Trophoblast cell (in vitro differentiated cells and primary cell): Measurements from ENCODE around the gene RPTOR.

Experiments used
- DNase-seq, 2 donors: peaks; one replicate each; pipeline ENCODE4 v3.0.0-alpha.2; 2016
- H2AFZ ChIP-seq: 2 replicates; pipeline ENCODE4 v1.6.1; 2013; ENCODE audit warnings: low read length, moderate library complexity, mild to moderate bottlenecking; ENCODE audit not compliant: insufficient read depth, poor library complexity
- H2AK5ac ChIP-seq: 2 replicates; pipeline ENCODE4 v1.6.1; 2013; ENCODE audit warnings: mild to moderate bottlenecking, low read length
- H2BK120ac ChIP-seq: 2 replicates; pipeline ENCODE4 v1.6.1; 2013; ENCODE audit warnings: low read length, mild to moderate bottlenecking, moderate library complexity; ENCODE audit not compliant: insufficient read depth, poor library complexity
- H2BK12ac ChIP-seq: 2 replicates; pipeline ENCODE4 v1.6.1; 2013; ENCODE audit warnings: mild to moderate bottlenecking, low read length, moderate library complexity
- H2BK5ac ChIP-seq: 2 replicates; pipeline ENCODE4 v1.6.1; 2013; ENCODE audit warnings: low read length, low read depth, moderate library complexity, mild to moderate bottlenecking; ENCODE audit not compliant: poor library complexity
- H3K14ac ChIP-seq: 2 replicates; pipeline ENCODE4 v1.6.1; 2013; ENCODE audit warnings: mild to moderate bottlenecking, low read length
- H3K18ac ChIP-seq: 2 replicates; pipeline ENCODE4 v1.6.1; 2013; ENCODE audit warnings: mild to moderate bottlenecking, low read length
- H3K23ac ChIP-seq: 2 replicates; pipeline ENCODE4 v1.6.1; 2013; ENCODE audit warnings: low read length
- H3K27ac ChIP-seq: 2 replicates; pipeline ENCODE4 v1.5.1; 2013; ENCODE audit warnings: low read depth, mild to moderate bottlenecking, inconsistent platforms, low read length, moderate library complexity
- H3K27me3 ChIP-seq: 2 replicates; pipeline ENCODE4 v1.6.1; 2013; ENCODE audit warnings: inconsistent platforms, mild to moderate bottlenecking, low read length, moderate library complexity; ENCODE audit not compliant: insufficient read depth
- H3K36me3 ChIP-seq, 2 experiments: 1 replicate in 1 of 2; 2 replicates in 1 of 2; pipeline ENCODE4 v1.6.1; 2013; ENCODE audit warnings: low read length in 2 of 2, mild to moderate bottlenecking in 2 of 2, moderate library complexity in 1 of 2; ENCODE audit not compliant: insufficient read depth in 2 of 2, control insufficient read depth in 1 of 2
- H3K4ac ChIP-seq: 2 replicates; pipeline ENCODE4 v1.6.1; 2013; ENCODE audit warnings: low read depth, mild to moderate bottlenecking, low read length, moderate library complexity
- H3K4me1 ChIP-seq, 2 experiments: 1 replicate in 1 of 2; 2 replicates in 1 of 2; pipeline ENCODE4 v1.6.1; 2013; ENCODE audit warnings: low read length in 2 of 2, mild to moderate bottlenecking in 2 of 2, moderate library complexity in 1 of 2; ENCODE audit not compliant: insufficient read depth in 2 of 2, control insufficient read depth in 1 of 2
- H3K4me2 ChIP-seq: 2 replicates; pipeline ENCODE4 v1.6.1; 2013; ENCODE audit warnings: inconsistent platforms, mild to moderate bottlenecking, low read length, moderate library complexity
- H3K4me3 ChIP-seq: 2 replicates; pipeline ENCODE4 v1.5.1; 2013; ENCODE audit warnings: mild to moderate bottlenecking, low read depth, low read length, inconsistent platforms
- H3K79me1 ChIP-seq: one replicate; pipeline ENCODE4 v1.6.1; 2013; ENCODE audit warnings: low read length
- H3K79me2 ChIP-seq: 2 replicates; pipeline ENCODE4 v1.6.1; 2013; ENCODE audit warnings: low read length, mild to moderate bottlenecking; ENCODE audit not compliant: control insufficient read depth, insufficient read depth, poor library complexity
- H3K9ac ChIP-seq: 2 replicates; pipeline ENCODE4 v1.6.1; 2013; ENCODE audit warnings: mild to moderate bottlenecking, low read length
- H3K9me3 ChIP-seq: 2 replicates; pipeline ENCODE4 v1.6.1; 2013; ENCODE audit warnings: low read depth, mild to moderate bottlenecking, control low read depth, inconsistent platforms, low read length; ENCODE audit not compliant: insufficient read depth
- H4K12ac ChIP-seq: 2 replicates; pipeline ENCODE4 v1.6.1; 2013; ENCODE audit warnings: low read depth, mild to moderate bottlenecking, low read length, moderate library complexity
- H4K8ac ChIP-seq: 2 replicates; pipeline ENCODE4 v1.6.1; 2013; ENCODE audit warnings: low read depth, mild to moderate bottlenecking, low read length, moderate library complexity
- H4K91ac ChIP-seq: one replicate; pipeline ENCODE4 v1.6.1; 2013; ENCODE audit warnings: low read depth, mild to moderate bottlenecking, low read length, moderate library complexity
- WGBS: extraction: QIAGEN DNeasy Blood & Tissue Kit; methylation state at CpG from one replicate; pipeline ENCODE4 v1.1.7; 2013; ENCODE audit warnings: missing lambda C conversion rate; ENCODE audit not compliant: insufficient read length, insufficient coverage; ENCODE audit errors: extremely low coverage; 5-methylcytosine and 5-hydroxymethylcytosine counted together

RPTOR gene

GRCh38 chr17:80941743-80942422, 397.2 kb downstream of the RPTOR start:
- H3K27me3 ChIP-seq: no peaks in the 10 kb centered on the region
- no peak overlapping the region for H3K9ac ChIP-seq
- H3K36me3 ChIP-seq: peaks cover 3 to 18% of the 10 kb centered on the region in 2 experiments
- no peak overlapping the region for H2BK12ac ChIP-seq
- no peak overlapping the region for H4K12ac ChIP-seq
- H2BK5ac ChIP-seq: no peak overlapping the region
- no peak overlapping the region for H2BK120ac ChIP-seq
- WGBS: no CpG with 5 or more reads among the region's 33 CpGs
- no peaks in the 10 kb centered on the region for H3K79me1 ChIP-seq
- no peak overlapping the region for H3K14ac ChIP-seq
- peaks cover 4% of the 10 kb centered on the region for H3K9me3 ChIP-seq
- no peak for DNase-seq
- no peak overlapping the region for H3K4me3 ChIP-seq
- no peak overlapping the region for H3K18ac ChIP-seq
- no peak overlapping the region for H2AFZ ChIP-seq
- no peak overlapping the region for H3K4me2 ChIP-seq
- no peak overlapping the region for H4K8ac ChIP-seq
- H4K91ac ChIP-seq: no peak overlapping the region
- no peak overlapping the region for H3K27ac ChIP-seq
- no peak overlapping the region for H3K23ac ChIP-seq
- no peaks in the 10 kb centered on the region for H3K79me2 ChIP-seq
- no peak overlapping the region for H2AK5ac ChIP-seq
- H3K4ac ChIP-seq: no peak overlapping the region
- H3K4me1 ChIP-seq: no peaks in the 10 kb centered on the region

- no peaks in the 10 kb centered on the region for H3K79me2 ChIP-seq
- no peaks in the 10 kb centered on the region for H3K79me1 ChIP-seq
- no peak for DNase-seq
- H3K23ac ChIP-seq: no peak overlapping the region
- H4K8ac ChIP-seq: no peak overlapping the region
- H3K4me3 ChIP-seq: no peak overlapping the region
- H3K36me3 ChIP-seq: peaks cover 3 to 23% of the 10 kb centered on the region in 2 experiments
- no peak overlapping the region for H3K14ac ChIP-seq
- H3K4me1 ChIP-seq: no peaks in the 10 kb centered on the region
- no peak overlapping the region for H2AFZ ChIP-seq
- H4K91ac ChIP-seq: no peak overlapping the region
- WGBS: no CpG with 5 or more reads among the region's 38 CpGs
- no peak overlapping the region for H2AK5ac ChIP-seq
- H2BK120ac ChIP-seq: no peak overlapping the region
- H3K4me2 ChIP-seq: no peak overlapping the region
- H2BK12ac ChIP-seq: no peak overlapping the region
- H3K27me3 ChIP-seq: no peaks in the 10 kb centered on the region
- no peak overlapping the region for H4K12ac ChIP-seq
- H3K4ac ChIP-seq: no peak overlapping the region
- H3K9ac ChIP-seq: no peak overlapping the region
- H3K9me3 ChIP-seq: peaks cover 4% of the 10 kb centered on the region
- H3K27ac ChIP-seq: no peak overlapping the region
- H3K18ac ChIP-seq: no peak overlapping the region
- no peak overlapping the region for H2BK5ac ChIP-seq
Observed at GRCh38 chr17:80942423-80943345, 398.0 kb downstream of the RPTOR start.

GRCh38 chr17:80943346-80944145, 398.9 kb downstream of the RPTOR start:
- H3K36me3 ChIP-seq: peaks cover 3 to 30% of the 10 kb centered on the region in 2 experiments
- no peaks in the 10 kb centered on the region for H3K79me2 ChIP-seq
- no peak overlapping the region for H3K4me3 ChIP-seq
- no peak overlapping the region for H3K9ac ChIP-seq
- no peak overlapping the region for H2BK5ac ChIP-seq
- H4K91ac ChIP-seq: no peak overlapping the region
- no peak overlapping the region for H2AFZ ChIP-seq
- H3K27me3 ChIP-seq: no peaks in the 10 kb centered on the region
- no peak overlapping the region for H3K4me2 ChIP-seq
- no peak overlapping the region for H3K27ac ChIP-seq
- H4K8ac ChIP-seq: no peak overlapping the region
- no peak overlapping the region for H4K12ac ChIP-seq
- H3K14ac ChIP-seq: no peak overlapping the region
- no peaks in the 10 kb centered on the region for H3K79me1 ChIP-seq
- H3K23ac ChIP-seq: no peak overlapping the region
- no CpG with 5 or more reads among the region's 17 CpGs for WGBS
- no peaks in the 10 kb centered on the region for H3K4me1 ChIP-seq
- H3K4ac ChIP-seq: no peak overlapping the region
- H2AK5ac ChIP-seq: no peak overlapping the region
- no peak overlapping the region for H2BK12ac ChIP-seq
- no peak for DNase-seq
- peaks cover 4% of the 10 kb centered on the region for H3K9me3 ChIP-seq
- H3K18ac ChIP-seq: no peak overlapping the region
- H2BK120ac ChIP-seq: no peak overlapping the region

GRCh38 chr17:80944326-80944725, 399.7 kb downstream of the RPTOR start:
- Histone ChIP-seq H2BK120ac (no peak overlapping the region), H3K79me1 (no peaks in the 10 kb centered on the region), H2AFZ (no peak overlapping the region), H3K27me3 (no peaks in the 10 kb centered on the region), H3K4me1 (no peaks in the 10 kb centered on the region), H4K8ac (no peak overlapping the region), H4K91ac (no peak overlapping the region), H2BK12ac (no peak overlapping the region), H3K14ac (no peak overlapping the region), H3K18ac (no peak overlapping the region), H2BK5ac (no peak overlapping the region), H3K4me2 (no peak overlapping the region), H2AK5ac (no peak overlapping the region), H3K36me3 (peaks cover 5 to 30% of the 10 kb centered on the region in 2 experiments), H3K23ac (no peak overlapping the region), H3K9me3 (peaks cover 4% of the 10 kb centered on the region), H3K79me2 (no peaks in the 10 kb centered on the region), H4K12ac (no peak overlapping the region), H3K4ac (no peak overlapping the region), H3K4me3 (no peak overlapping the region), H3K27ac (no peak overlapping the region), H3K9ac (no peak overlapping the region)
- DNase-seq: no peak
- WGBS: no CpG with 5 or more reads among the region's 9 CpGs
